Spleen (tissue), 7 donors: ENCODE results near the gene SLC35G6.

Experiments used
- CTCF ChIP-seq, 11 experiments: fragments of 200-600 bp in 7 of 11; fragments of 450-650 bp in 4 of 11; sonication (generic) in 4 of 11; IDR thresholded peaks in 8 of 11; conservative IDR thresholded peaks in 3 of 11; 1 replicate in 7 of 11; 2 replicates in 4 of 11; pipeline versions ENCODE4 v1.4.0 to v1.8.0; 2016 to 2021; ENCODE audit warnings: antibody characterized with exemption in 11 of 11, inconsistent platforms in 4 of 11, mild to moderate bottlenecking in 1 of 11
- POLR2A ChIP-seq, 3 donors: fragments of 450-650 bp; IDR thresholded peaks; one replicate each; pipeline ENCODE4 v1.5.1; 2017; ENCODE audit warnings: antibody characterized with exemption in 3 of 3, mild to moderate bottlenecking in 1 of 3
- POLR2AphosphoS5 ChIP-seq, 3 donors: sonication (generic); formaldehyde crosslinking; IDR thresholded peaks; one replicate each; pipeline ENCODE4 v1.5.1; 2017; ENCODE audit warnings: antibody characterized with exemption in 3 of 3
- donor health status: DM: no; HTN: no; CAD: no; lungs with moderate emphysema.
- donor health status: DM: no; HTN: no; CAD: no.
- donor health status: DM: no; HTN: no; CAD: no.

DNA sequence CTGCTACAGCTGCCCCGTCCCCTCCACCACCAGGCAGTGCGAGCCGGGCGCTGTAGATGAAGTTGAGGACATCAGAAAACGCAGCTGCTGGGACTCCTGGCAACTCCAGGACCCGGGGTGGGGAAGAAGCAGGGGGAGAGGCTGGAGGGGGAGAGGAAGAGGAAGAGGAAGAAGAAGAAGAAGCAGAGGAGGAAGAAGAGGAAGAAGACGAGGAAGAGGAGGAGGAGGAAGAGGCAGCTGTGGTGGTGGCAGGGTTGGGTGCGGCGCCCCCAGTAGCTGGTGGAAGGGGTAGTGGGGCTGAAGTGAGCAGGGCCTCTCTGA lies 15.0 kb upstream of the SLC35G6 start:
- TF ChIP-seq CTCF (IDR thresholded peaks at IDR 0.05 in 8 of 11, conservative IDR thresholded peaks at IDR 0.05 in 3 of 11): no peak
- TF ChIP-seq POLR2A (IDR thresholded peaks at IDR 0.05): no peak
- TF ChIP-seq POLR2AphosphoS5 (IDR thresholded peaks at IDR 0.05): no peak
